ENCODE data around the gene PDZD7. TPM values are rescaled to one million over a fixed set of nuclear protein-coding genes. Genes with fewer than 3 reads are reported as not detected.

The PDZD7 gene
- total RNA-seq, 1 donor from 2014 or later = 0.26 TPM

DNA sequence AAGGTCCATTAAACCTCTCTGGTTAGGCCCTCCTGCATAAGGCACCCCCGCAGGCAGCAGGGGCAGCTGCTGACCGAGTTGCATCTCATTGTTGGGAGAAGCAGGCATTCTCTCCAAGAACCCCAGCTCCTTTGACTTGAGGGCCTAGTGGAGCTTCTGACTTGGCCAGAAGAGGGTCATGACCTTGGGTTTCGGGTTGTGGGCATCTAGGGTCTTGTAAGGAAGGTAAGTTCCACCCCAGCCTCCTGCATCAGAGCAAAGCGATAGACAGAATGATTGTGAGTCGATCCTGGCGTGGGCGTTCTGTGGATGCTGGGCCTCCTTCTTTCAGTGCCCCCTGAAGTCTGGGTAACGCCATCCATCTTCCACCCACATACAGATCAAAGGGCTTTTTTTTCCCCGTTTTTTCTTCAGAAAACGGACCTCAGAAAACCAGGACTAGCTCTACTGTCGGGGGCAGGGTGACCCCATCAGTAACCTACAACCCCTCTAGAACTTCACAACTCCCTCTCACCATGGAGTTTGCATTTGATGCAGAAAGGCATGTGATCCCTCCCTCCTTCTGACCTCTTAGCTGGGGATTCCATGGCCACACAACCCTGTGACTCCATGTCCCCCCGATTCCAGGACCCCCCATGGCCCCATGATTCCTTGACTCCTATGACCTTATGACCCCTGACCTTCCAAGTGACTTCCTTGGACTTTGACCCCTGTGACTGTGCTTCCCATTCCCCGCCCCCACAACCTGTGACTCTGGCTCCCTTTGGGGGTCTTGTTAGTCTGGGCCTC lies 58.6 kb downstream of the PDZD7 start:
- Histone ChIP-seq H3K4me3 (ENCODE audit: low read depth, low read length) (no peak overlapping the region), H3K36me3 (ENCODE audit: control insufficient read depth, insufficient read depth, low read length) (no peaks in the 10 kb centered on the region), H3K27me3 (ENCODE audit: control insufficient read depth, insufficient read depth, low read length) (no peaks in the 10 kb centered on the region)
- TF ChIP-seq CTCF (IDR thresholded peaks at IDR 0.05; ENCODE audit: insufficient read depth, low read length, severe bottlenecking) = no peak
- FAIRE-seq (peak; percentile 36), DNase-seq (ENCODE audit: low read depth) (no peak)

DNA sequence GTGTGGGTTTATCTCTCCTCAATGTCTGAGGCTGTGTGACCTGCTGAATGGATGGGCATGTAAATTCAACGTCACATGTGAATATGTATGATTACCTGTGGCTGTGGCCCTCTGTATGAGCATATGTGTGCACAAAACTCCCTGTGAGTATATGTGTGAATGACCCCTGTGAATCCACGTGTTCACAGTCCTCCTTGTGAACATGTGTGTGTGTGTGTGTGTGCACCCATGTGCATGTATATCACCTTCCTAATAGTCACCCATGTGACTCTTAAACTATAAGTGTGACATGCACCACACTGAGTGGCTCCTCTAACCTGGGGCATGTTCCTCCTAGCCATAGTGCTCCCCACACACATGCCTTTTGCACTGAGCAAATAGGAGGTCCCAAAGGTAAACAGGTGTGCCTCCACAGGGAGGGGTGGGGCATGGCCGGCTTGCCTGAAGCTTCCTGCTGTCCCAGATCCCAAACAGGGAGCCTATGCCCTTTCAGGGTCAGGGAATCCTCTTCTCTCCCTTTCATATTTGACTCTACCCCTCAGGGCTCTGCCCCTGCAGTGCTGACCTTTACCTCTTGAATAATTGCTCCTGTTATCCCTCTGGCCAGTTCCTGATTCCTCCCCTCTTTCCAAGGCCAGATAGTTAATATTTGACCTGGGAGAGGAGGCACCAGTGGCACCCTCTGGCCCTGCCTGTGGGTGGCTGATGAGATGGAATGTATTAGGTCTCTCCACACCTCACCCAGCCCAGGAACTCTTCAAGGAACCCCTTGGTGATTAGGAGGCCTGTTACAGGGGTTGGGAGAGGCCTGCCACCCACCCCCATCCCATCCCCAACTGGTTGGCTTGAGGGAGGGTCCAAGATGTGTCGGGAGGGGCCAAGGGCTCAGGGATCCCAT lies 59.8 kb downstream of the PDZD7 start:
- Histone ChIP-seq H3K36me3 (ENCODE audit: control insufficient read depth, insufficient read depth, low read length) (no peaks in the 10 kb centered on the region), H3K4me3 (ENCODE audit: low read depth, low read length) (no peak overlapping the region), H3K27me3 (ENCODE audit: control insufficient read depth, insufficient read depth, low read length) (no peaks in the 10 kb centered on the region)
- no peak for FAIRE-seq
- no peak for TF ChIP-seq CTCF (IDR thresholded peaks at IDR 0.05; ENCODE audit: insufficient read depth, low read length, severe bottlenecking)
- no peak for DNase-seq (ENCODE audit: low read depth)

- FAIRE-seq = no peak
- peak; percentile 17 for DNase-seq (ENCODE audit: low read depth)
- Histone ChIP-seq H3K4me3 (ENCODE audit: low read depth, low read length) (peak overlapping the region; percentile 47), H3K27me3 (ENCODE audit: control insufficient read depth, insufficient read depth, low read length) (no peaks in the 10 kb centered on the region), H3K36me3 (ENCODE audit: control insufficient read depth, insufficient read depth, low read length) (peaks cover 1% of the 10 kb centered on the region)
- no peak for TF ChIP-seq CTCF (IDR thresholded peaks at IDR 0.05; ENCODE audit: insufficient read depth, low read length, severe bottlenecking)
These were observed 60.6 kb downstream of the PDZD7 start for GRCh38 chr10:100970076-100970913.

DNA sequence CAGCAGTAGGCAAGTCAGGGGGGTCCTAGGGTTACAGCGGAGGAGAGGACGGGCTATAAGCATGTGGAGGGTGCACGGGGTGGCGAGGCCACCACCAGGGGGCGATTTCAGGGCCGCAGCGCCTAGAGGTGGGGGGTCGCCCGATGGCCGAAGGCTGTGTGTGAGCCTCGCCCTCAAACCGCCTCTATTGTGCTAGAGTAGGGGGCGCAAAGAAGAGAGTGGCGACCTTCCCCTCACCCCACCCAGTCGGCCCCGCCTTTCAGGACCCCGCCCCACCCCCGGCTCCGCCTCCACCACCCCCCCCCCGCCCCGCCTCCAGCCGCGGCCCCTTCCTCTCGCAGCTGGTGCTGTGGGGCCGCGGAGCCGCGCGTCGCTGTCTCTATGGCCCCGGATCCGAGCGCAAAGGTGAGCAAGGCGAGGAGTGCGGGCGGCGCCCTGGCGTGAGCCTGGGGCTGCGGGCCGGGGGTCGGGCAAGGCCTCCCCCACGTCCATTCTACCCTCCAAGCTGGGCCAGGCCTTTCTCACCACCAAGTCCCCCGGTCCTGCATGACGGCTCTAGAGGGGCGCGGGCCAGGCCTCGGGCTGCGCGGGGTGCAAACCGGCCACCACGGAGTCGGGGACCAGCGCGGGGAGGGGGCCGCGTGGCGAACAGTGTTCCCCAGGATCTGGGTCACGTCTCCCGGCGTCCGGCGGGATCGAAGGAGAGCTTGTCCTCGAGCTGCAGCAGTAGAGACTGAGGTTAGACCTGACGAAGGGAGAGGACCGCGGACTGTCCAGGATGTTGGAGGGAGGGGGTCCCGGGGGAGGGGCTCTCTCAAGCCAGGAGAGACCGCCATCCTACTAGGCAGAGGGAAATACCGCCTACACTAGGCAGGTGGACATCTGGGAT lies 61.5 kb downstream of the PDZD7 start, which contains the start of gene SEMA4G:
SEMA4G (plus strand) TSS at position 318 of the 889 bp plus-strand sequence. CDS start 3,409 bp downstream, outside the sequence.
- Histone ChIP-seq H3K4me3 (ENCODE audit: low read depth, low read length) (peak within 1 kb of the TSS; percentile 47), H3K27me3 (ENCODE audit: control insufficient read depth, insufficient read depth, low read length) (no peaks in the 10 kb centered on the region), H3K36me3 (ENCODE audit: control insufficient read depth, insufficient read depth, low read length) (peaks cover 1% of the 10 kb centered on the region)
- no peak for FAIRE-seq
- TF ChIP-seq CTCF (IDR thresholded peaks at IDR 0.05; ENCODE audit: insufficient read depth, low read length, severe bottlenecking) = peak; percentile 91
- DNase-seq (ENCODE audit: low read depth) = no peak

- peaks cover 1% of the 10 kb centered on the region for H3K36me3 ChIP-seq (ENCODE audit: control insufficient read depth, insufficient read depth, low read length)
- TF ChIP-seq CTCF (IDR thresholded peaks at IDR 0.05; ENCODE audit: insufficient read depth, low read length, severe bottlenecking) = no peak
- H3K27me3 ChIP-seq (ENCODE audit: control insufficient read depth, insufficient read depth, low read length) = no peaks in the 10 kb centered on the region
- peak overlapping the region; percentile 47 for H3K4me3 ChIP-seq (ENCODE audit: low read depth, low read length)
- DNase-seq (ENCODE audit: low read depth) (no peak), FAIRE-seq (no peak)
These were observed 62.1 kb downstream of the PDZD7 start for GRCh38 chr10:100968863-100969186.
